ENCODE data around the gene PREX1. TPM values are rescaled to one million over a fixed set of nuclear protein-coding genes. Genes with fewer than 3 reads are reported as not detected.

PREX1 gene
- total RNA-seq, 1 experiment from 2014 or later, result not detected

- ChIA-PET CTCF (interaction anchor here (0.7 kb wide), 1 partner anchor 33 kb away, joined by 3 read pairs; no protein-coding TSS in a partner anchor), POLR2A (no interaction called here)
- Mint-ChIP-seq H3K27ac (ENCODE audit: low read depth, unreplicated experiment) (no peak overlapping the region), H3K9me3 (ENCODE audit: unreplicated experiment) (no peaks in the 10 kb centered on the region), H3K27me3 (ENCODE audit: insufficient read depth, unreplicated experiment) (no peaks in the 10 kb centered on the region), H3K4me3 (ENCODE audit: unreplicated experiment) (no peak overlapping the region), H3K36me3 (ENCODE audit: insufficient read depth, unreplicated experiment) (no peaks in the 10 kb centered on the region), H3K4me1 (ENCODE audit: insufficient read depth, unreplicated experiment) (peaks cover 11% of the 10 kb centered on the region)
- BruUV-seq (replicated peaks), result no TSS peak
- intact Hi-C loops (cut with micrococcal nuclease), result no loop called here
- DNase-seq (ENCODE audit: unreplicated experiment), result no peak
- TF ChIP-seq CTCF (IDR thresholded peaks at IDR 0.05; ENCODE audit: unreplicated experiment), result no peak
These were observed 137.8 kb downstream of the PREX1 start for GRCh38 chr20:48689874-48690571.

GRCh38 chr20:48689388-48689787 is 138.4 kb downstream of the PREX1 start:
- Mint-ChIP-seq H3K36me3 (ENCODE audit: insufficient read depth, unreplicated experiment) (no peaks in the 10 kb centered on the region), H3K9me3 (ENCODE audit: unreplicated experiment) (no peaks in the 10 kb centered on the region), H3K27ac (ENCODE audit: low read depth, unreplicated experiment) (no peak overlapping the region), H3K4me1 (ENCODE audit: insufficient read depth, unreplicated experiment) (peaks cover 10% of the 10 kb centered on the region), H3K27me3 (ENCODE audit: insufficient read depth, unreplicated experiment) (no peaks in the 10 kb centered on the region), H3K4me3 (ENCODE audit: unreplicated experiment) (no peak overlapping the region)
- DNase-seq (ENCODE audit: unreplicated experiment), result no peak
- intact Hi-C loops (cut with micrococcal nuclease), result no loop called here
- ChIA-PET CTCF (no interaction called here), POLR2A (interaction anchor here (0.6 kb wide), 1 partner anchor 12 kb away, joined by 3 read pairs; no protein-coding TSS in a partner anchor)
- BruUV-seq (replicated peaks), result no TSS peak
- TF ChIP-seq CTCF (IDR thresholded peaks at IDR 0.05; ENCODE audit: unreplicated experiment), result no peak

GRCh38 chr20:48688579-48688978 is 139.2 kb downstream of the PREX1 start:
- DNase-seq (ENCODE audit: unreplicated experiment), result no peak
- no TSS peak for BruUV-seq (replicated peaks)
- Mint-ChIP-seq H3K27ac (ENCODE audit: low read depth, unreplicated experiment) (no peak overlapping the region), H3K9me3 (ENCODE audit: unreplicated experiment) (no peaks in the 10 kb centered on the region), H3K4me1 (ENCODE audit: insufficient read depth, unreplicated experiment) (peaks cover 10% of the 10 kb centered on the region), H3K36me3 (ENCODE audit: insufficient read depth, unreplicated experiment) (no peaks in the 10 kb centered on the region), H3K27me3 (ENCODE audit: insufficient read depth, unreplicated experiment) (no peaks in the 10 kb centered on the region), H3K4me3 (ENCODE audit: unreplicated experiment) (no peak overlapping the region)
- intact Hi-C loops (cut with micrococcal nuclease), result no loop called here
- no peak for TF ChIP-seq CTCF (IDR thresholded peaks at IDR 0.05; ENCODE audit: unreplicated experiment)
- ChIA-PET POLR2A (interaction anchor here (0.6 to 1.3 kb wide), 2 partner anchors 9 to 11 kb away, joined by 3 read pairs; no protein-coding TSS in a partner anchor), CTCF (no interaction called here)

- DNase-seq (ENCODE audit: unreplicated experiment), result no peak
These were observed 140.5 kb downstream of the PREX1 start for GRCh38 chr20:48687117-48687800.

More at GRCh38 chr20:48687117-48687800, 140.5 kb downstream of the PREX1 start:
- ChIA-PET POLR2A (interaction anchor here (2.2 kb wide), 1 partner anchor 10 kb away, joined by 8 read pairs; no protein-coding TSS in a partner anchor), CTCF (interaction anchor here (0.6 to 1.1 kb wide), 2 partner anchors 52 to 1127 kb away, joined by 3 to 4 read pairs; no protein-coding TSS in a partner anchor)
- no TSS peak for BruUV-seq (replicated peaks)
- intact Hi-C loops (cut with micrococcal nuclease), result no loop called here
- Mint-ChIP-seq H3K27ac (ENCODE audit: low read depth, unreplicated experiment) (no peak overlapping the region), H3K27me3 (ENCODE audit: insufficient read depth, unreplicated experiment) (no peaks in the 10 kb centered on the region), H3K4me1 (ENCODE audit: insufficient read depth, unreplicated experiment) (peaks cover 10% of the 10 kb centered on the region), H3K4me3 (ENCODE audit: unreplicated experiment) (no peak overlapping the region), H3K36me3 (ENCODE audit: insufficient read depth, unreplicated experiment) (no peaks in the 10 kb centered on the region), H3K9me3 (ENCODE audit: unreplicated experiment) (no peaks in the 10 kb centered on the region)
- no peak for TF ChIP-seq CTCF (IDR thresholded peaks at IDR 0.05; ENCODE audit: unreplicated experiment)
